GM21619 (cell line): ENCODE data around the gene SLFN14.
"Not testable (repeated sequence)": the region's sequence is repeated elsewhere in the genome, so short reads cannot be mapped to it uniquely, and the experiment has no call there.

Experiments used
- ATAC-seq: cut with Tn5 transposase; IDR thresholded peaks from one replicate; pipeline ENCODE4 v1.9.1; 2021; ENCODE audit not compliant: unreplicated experiment

SLFN14 gene

DNA sequence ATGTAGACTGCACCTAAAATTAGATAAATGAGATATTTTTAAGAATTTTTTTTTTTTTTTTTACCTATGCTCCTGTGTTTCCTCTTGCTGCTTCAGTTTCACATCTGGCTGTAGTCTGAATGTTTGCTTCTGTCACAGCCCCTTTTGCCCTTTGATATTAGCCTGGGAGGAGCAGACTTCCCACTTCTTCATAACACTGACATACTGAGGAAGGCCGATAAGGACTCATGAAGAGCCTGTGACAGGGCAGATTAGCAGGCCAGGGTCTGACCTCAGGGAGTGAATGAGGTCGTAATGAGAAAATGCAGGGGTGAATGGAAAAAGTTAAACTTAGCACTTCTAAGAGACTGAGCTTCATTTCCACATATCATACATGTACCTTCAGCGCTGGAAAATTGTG, at the start of gene SLFN14:
Gene SLFN14, minus strand, starts transcription at position 117 of the 400 bp plus-strand sequence. CDS start 2,757 bp downstream, outside the sequence.
- ATAC-seq: no peak

DNA sequence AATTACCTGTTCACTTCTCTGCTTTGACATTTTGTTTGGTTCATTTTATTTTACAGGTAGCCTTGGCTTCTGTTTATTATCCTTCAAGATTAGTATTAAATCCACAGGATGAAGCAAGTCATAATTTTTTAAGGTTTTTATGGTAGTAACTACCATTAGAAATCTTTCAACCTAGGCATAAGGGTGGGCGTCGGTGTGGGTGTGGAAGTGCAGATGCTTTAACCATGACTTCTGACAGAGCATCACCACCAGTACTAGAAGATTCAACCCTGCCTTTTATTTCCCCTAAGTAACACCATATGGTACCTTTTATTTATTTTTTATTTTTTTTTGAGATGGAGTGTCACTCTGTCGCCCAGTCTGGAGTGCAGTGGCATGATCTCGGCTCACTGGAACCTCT, 49.2 kb upstream of the SLFN14 start:
- ATAC-seq: no peak

DNA sequence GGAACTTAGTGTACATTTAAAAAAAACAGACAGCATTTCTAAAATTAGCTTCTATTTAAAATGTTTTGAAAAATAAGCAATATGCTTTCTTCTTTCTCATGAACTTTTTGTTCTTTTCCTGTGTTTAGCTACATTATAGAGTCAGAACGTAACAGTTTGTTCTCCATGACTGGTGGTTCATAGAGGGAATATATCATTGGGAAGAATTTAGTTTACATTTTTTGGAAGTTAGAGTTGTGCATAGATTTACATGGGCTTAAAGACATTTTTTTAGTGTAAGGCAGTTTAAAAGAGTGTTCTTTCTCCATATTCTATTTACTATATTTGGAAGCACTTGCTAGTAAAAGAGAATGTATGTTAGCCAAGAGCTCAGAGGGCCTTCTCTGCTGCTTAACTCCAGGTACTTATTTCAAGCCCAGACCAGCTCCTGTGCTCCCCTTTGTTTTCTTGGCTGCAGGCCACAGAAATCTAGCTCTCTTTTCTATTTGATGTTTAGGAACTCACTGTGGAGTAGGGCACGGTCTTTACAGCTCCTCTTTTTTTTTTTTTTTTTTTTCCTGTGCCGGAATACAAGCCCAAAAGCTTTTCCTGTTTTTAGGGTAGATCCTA, 46.7 kb upstream of the SLFN14 start:
- ATAC-seq: no peak

DNA sequence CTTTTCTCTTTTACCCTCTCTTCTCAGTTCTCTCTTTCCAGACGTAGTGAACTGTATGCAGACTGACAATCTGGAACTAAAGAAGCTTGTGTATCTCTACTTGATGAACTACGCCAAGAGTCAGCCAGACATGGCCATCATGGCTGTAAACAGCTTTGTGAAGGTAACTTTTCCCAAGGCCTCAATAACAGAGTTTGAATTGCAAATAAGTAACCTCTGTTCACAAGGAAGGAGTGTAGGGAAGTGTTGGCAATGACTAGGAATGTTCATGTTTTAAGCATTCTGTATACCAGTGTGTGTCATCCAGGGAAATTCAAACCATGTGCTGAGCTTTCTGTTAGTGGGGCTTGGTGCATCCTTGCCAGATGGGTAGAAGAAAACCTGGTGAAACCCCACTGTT, 45.1 kb upstream of the SLFN14 start:
- ATAC-seq: no peak

DNA sequence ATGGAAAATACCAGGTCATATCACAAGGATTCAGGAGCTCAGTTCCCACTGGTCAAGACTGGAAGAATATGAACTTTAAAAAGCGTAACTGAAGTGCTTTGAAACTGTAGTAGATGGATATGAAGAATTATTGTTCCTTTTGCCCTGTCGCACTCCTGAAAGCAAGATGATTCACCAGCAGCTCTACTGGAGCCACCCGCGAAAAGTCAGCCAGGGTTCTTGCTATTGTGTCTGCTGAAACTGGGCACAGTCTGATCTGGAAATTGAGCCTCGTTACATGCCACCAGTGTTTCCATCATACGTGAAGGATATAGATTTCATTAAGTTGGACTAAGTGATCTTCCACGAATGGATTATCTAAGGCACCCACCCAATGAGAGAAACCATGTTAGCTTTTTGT, 43.1 kb upstream of the SLFN14 start:
- ATAC-seq: no peak

DNA sequence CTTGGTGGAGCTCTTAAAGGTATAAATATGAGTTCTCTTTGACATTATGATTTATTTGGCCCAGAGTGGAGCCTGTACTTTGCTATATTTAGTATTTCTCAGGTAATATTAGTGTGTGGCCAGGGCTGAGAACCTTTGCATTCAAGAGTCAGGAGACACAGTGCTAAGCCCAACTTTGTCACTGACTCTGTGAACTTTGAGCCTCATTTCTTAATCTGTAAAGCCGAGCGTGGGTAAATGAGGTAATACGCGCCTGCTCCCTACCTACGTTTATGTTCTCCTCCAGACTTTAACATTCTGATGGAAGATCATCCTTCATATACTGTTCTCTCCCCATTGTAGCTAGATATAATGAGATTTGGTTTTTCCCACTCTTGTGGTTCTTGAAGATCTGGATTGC, 37.0 kb upstream of the SLFN14 start:
- ATAC-seq: no peak

DNA sequence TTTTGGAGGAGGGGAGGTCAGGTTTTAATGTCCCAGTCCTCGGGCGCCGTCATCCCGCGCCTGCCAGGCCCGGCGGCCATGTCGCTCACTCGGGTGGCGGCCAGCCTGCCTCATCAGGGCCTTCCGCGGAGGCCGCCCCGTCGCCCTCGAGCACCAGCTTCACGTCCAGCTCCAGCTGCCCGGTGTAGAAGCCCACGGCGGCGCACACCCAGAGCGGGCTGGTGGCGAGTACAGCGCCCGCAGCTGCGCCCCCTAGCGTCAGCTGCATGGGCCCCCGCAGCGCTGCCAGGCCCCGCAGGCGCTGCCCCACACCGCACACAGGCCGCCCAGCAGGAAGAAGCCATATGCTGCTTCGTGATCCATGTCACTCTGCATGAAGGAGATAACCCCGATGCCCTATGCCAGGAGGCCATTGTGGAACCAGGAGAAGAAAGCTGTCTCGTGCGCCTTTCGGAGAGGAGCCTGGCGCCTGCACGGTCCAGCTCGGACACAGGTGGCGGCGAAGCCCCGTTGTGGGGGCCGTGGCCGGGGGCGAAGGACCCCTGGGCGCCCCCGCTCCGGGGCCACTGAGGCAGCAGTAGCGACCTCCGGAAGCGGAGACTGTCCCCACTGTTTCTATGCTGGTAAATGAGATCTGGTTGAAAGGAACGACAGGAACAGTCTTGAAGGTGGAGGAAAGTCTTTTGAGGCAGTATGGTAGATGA, 36.1 kb upstream of the SLFN14 start:
- no peak for ATAC-seq

DNA sequence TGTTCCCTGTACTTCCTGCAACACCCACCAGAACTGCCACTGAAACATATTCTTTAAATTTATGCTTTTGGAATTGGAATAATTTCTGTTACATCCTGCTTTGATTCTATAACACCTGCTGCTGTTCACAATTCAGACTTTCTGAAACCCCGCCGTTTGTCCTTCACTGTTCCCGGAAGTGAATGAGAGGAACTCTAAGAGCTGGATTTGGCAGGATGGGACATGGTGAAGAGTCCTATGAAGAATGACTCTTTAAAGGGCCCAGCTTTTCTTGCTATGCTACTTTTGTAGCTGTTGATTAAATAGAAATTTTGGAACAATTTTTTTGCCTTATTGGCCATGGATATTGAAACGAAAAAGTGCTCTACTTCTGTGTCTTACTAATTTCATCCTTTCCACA, 35.5 kb upstream of the SLFN14 start:
- no peak for ATAC-seq

DNA sequence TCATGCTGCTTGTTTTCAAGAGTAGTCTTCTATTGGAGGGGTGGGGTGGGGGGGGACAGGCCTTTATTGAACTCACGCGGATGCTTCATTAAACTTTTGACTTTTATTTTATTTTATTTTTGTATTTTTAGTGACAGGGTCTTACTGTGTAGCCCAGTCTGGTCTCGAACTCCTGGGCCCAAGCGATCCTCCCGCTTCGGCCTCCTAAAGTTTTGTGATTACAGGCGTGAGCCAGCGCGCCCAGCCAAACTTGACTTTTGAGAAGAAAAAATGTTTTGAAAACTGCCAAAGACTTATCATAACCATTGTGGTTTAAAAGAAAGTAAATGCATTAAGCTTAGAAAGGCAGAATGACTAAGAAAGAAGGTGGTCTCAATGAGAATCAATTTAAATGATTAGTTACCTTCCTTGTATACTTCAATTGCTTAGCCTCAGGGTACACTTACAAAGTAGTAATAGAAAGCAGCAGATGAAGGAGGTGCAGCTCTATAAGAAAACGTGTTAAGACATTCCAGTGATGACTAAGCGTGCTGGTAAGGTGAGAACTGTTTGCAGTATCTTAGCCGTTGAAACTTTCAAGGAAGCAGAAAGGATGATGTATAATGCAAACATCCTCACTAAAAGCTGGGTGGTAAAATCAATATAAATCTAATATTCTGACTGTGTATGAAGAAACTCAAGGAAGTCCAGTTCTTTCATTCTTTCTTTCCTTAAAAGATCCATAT, 27.7 kb upstream of the SLFN14 start:
- ATAC-seq: no peak

DNA sequence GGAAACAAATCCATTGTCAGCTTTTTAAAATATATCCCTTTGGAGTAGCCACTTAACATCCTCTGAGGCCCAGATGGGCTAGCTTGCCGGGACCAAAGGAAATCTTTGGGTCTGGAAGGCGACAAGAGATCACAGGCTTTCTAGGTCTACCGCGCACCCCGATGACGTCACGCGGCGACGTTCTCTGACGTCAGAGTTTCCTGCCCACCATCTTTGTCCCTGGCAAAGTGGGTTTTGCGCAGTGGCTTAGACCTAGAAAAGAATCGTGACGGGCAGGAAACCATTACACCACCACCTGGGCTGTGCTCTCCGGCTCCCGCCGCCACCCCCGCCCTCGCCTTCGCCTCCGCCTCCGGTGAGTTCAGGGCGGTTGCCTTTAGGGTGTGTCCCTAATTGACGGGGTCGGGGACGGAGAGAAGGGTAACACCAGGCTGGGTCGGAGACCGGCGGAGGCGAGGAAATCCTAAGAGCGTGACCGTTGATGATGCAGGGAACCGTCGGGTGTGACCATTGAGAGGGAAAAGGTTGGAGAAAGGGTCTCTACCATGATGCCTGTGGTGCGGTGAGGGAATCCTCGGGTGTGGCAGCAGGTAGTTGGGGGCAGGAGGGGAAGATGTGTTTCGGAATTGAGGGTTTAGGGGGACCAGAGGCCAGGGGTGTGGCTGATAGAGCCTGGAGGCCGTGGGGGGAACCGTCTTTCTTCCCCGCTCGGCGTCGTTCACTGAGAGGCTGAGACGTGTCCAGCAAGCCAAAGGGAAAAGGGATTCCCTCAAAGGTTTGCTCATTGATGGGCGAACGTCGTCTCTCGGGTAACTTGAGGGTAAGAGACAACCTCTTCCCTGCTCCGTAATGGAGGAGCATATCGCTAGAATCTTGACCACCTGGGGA, 26.7 kb upstream of the SLFN14 start, which contains the start of gene AP2B1:
Gene AP2B1, plus strand, starts transcription at position 249 of the 888 bp plus-strand sequence. CDS start 6,709 bp downstream, outside the sequence.
- peak; percentile 87 for ATAC-seq

DNA sequence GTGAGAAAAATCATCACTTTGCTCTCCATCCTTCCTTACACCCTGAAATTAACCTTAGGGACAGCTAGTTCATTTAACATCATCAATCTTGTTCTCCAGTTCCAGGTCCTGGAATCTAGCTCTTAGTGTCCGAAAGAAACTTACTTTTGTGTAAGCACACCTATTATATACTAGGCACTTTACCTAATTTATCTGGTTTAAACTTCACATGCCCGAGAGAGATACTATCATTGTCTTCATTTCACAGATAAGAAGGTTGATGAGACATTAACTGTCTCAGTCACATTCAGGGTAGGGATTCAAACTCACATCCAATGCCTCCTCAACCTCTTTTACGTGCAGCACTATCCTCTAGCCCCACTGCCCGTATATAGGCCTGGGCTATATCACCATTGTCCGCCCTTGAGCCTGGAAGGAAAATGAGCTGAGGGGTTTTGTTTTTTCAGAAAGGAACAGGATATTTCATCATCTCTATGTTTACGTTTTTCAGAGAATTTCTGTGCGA, 26.0 kb upstream of the SLFN14 start:
- no peak for ATAC-seq

DNA sequence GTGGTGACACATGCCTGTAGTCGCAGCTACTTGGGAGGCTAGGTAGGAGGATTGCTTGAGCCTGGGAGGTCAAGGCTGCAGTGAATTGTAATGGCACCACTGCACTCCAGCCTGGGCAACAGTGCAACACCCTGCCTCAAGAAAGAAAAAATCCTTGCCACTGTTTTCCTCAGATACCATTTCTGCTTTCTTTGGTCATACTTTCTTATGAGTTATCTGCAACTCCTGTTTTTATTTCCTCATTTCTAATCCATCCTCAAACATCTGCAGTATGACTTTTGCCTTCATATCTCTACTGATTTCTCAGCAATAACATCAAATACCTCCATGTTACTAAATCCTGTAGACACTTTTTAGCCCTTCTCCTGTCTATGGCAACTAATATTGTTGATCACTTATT, 23.4 kb upstream of the SLFN14 start:
- no peak for ATAC-seq

DNA sequence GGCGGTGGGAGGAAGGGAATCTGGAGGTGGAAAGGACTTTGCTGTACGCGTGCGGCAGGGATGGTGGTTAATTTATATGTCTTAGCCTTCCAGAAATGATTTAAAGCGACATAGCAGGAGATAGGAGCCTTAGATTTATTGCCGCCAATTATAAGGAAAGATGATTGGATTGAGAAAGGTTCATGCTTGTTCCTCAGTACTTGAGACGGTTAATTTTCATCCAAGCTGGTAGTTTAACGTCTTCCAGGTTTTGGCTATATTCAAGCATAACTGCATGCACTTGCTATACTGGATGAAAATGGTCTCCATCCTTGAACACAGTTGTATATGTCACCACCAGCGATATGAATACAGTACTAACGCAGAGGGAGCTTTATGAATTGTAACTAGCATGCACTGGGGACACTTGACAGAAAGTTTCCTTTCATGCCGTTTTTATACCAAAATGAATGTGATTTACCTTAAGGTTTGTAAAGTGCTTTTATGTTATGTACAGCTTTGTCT, 18.4 kb upstream of the SLFN14 start:
- ATAC-seq: no peak

DNA sequence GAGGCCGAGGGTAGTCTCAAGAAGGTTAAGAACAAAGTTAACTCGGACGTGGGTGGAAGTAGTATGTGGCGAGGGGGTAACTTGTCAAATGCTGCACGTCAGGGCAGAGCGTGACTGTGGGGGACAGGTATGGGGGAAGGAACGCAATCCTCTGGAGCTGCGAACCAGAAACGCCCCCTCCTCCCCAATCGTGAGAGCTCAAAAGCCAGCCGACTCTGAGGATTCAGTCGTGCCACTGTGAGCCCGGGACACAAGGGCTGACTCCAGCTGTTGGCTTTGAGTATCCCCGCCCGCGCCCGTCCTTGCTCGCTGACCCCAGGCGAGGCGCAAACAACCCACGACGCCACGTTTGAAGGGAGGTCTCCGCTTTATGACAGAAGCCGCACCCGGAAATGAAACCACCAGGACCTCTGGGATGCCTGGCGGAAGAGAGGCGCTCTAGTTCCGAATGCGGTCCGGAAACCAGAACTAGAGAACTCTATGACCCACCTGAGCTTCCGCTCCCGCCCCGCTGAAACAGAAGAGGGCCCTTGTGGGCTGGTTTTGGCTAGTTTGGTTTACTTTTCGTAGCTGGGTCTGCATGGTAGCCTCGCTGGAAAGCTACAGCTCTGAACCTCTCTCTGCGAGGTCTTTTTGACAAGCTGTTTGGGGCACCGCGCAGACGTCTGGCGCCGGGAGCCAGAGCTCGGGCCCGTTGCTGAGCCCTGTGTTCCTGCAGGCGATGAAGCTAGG, 17.7 kb upstream of the SLFN14 start, which contains the start of gene PEX12:
Gene PEX12, minus strand, starts transcription at position 375 of the 732 bp plus-strand sequence. CDS start 550 bp downstream, outside the sequence.
- ATAC-seq: peak; percentile 91

DNA sequence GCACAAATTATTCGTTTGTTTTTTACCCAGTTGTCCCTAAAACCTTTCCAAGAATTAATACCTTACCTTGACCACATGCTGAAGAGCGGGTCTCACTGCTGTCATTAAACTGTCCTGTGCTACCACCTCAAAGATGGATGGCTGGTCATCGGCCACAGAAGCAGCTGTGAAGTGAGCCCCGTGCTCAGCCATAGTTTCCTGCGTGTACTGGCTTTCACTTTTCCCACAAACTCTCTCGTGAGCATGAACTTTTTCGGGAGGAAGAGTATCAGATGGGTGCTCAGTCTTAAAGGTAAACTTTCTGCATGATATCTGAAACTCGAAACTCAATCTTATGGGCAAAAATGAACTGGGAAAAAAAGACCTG, 17.2 kb upstream of the SLFN14 start:
- no peak for ATAC-seq

DNA sequence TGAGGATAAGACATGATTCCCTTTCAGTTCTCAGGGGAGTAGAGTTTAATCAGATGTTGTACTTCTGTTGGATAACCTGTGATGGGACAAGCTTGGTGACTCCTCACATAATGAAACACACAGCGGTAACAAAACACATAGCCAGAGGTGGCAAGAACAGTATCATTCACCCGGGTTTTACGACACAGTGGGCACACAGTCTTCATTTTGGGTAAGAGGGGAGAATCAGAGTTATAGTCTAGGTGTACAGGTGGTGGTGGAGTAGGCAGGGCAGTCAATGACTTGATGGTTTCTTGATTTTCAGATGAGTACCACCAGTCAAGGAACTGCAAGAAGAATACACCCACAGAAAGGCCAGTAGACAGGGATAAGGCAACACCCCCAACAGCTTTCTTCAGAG, 15.1 kb upstream of the SLFN14 start:
- ATAC-seq: no peak

DNA sequence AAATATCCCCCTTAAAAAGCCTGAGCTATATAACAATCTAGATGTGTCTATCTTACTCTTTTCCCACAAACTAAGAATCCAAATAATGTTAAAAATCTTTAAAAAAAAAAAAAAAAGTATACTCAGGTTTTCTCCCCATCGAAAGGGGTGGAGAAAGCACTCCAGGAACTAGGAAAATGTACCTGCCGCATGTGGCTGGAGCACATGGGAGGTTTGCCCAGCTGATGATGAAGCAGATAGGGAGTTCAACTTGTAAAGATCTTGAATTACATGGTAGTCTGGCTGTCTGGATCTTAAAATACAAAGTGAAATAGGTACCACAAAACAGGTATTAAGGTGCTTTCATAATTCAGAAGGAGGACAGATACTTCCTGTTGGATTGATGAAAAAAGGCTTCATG, 8.8 kb upstream of the SLFN14 start:
- no peak for ATAC-seq

DNA sequence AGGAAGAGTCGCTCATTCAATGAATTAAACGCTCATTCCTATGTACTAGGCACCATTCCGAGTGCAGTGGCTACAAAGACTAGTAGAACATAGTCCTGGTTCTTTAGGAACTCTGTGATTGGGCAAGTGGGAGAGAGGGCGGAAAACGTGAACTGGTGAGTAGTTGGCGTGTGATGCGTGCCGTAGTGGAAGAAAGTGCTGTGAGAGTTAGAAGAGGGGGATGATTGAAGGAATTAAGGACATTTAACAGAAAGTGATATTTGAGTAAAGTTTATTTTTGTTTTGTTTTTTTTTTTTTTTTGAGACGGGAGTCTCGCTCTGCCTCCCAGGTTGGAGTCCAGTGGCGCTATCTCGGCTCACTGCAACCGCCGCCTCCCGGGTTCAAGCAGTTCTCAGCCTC, 7.9 kb upstream of the SLFN14 start:
- no peak for ATAC-seq

DNA sequence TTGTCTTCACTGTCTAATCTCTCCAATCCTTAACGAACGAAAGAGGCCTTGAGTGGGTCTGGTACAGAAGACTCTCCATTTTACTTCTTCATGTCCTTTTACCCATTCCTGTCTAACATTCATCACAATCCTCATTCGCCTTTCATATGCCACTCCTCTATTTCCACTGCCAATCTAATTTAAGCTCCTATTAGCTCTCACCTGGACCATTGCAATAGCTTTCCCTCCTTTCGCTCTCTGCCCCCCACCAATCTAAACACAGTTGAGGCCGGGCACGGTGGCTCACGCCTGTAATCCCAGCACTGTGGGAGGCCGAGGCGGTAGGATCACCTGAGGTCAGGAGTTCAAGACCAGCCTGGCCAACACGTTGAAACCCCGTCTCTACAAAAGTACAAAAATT, 6.3 kb upstream of the SLFN14 start:
- no peak for ATAC-seq

DNA sequence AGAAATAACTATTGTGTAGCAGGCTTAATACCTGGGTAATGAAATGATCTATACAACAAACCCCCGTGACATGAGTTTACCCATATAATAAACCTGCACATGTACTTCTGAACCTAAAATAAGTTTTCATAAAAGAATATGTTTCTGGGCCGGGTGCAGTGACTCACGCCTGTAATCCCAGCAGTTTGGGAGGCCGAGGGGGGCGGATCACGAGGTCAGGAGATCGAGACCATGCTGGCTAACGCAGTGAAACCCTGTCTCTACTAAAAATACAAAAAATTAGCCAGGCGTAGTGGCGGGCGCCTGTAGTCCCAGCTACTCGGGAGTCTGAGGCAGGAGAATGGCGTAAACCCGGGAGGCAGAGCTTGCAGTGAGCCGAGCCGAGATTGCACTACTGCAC, 2.6 kb upstream of the SLFN14 start:
- not testable (repeated sequence) for ATAC-seq
